Activated CD8-positive, alpha-beta memory T cell treated with anti-CD3 and anti-CD28 coated beads for 1 hour (primary cell): ENCODE results near the gene PIK3R3.

Experiments used
- DNase-seq, 2 donors: peaks; one replicate each; pipeline ENCODE4 v3.0.0-alpha.2; 2020; ENCODE audit warnings: low read depth in 1 of 2; ENCODE audit errors: extremely low read depth in 1 of 2

Gene PIK3R3

DNA sequence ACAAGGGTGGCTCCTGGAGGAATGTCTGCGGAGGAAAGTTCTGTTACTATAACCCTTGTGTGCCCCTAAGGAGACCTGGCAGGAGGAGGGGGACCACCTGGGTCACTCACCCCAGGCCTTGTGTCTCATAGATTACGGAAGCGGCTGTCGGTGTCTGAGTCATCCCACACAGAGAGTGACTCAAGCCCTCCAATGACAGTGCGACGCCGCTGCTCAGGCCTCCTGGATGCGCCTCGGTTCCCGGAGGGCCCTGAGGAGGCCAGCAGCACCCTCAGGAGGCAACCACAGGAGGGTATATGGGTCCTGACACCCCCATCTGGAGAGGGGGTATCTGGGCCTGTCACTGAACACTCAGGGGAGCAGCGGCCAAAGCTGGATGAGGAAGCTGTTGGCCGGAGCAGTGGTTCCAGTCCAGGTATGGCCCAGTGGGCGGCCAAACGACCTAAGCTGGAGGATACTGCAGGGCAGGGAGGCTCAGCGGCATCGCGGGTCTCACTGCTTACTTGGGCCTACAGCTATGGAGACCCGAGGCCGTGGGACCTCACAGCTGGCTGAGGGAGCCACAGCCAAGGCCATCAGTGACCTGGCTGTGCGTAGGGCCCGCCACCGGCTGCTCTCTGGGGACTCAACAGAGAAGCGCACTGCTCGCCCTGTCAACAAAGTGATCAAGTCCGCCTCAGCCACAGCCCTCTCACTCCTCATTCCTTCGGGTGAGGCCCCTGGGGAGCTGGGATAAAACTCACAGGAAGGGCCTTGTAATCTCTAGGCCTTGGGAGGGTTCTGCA lies 101.4 kb downstream of the PIK3R3 start:
- no peak for DNase-seq

DNA sequence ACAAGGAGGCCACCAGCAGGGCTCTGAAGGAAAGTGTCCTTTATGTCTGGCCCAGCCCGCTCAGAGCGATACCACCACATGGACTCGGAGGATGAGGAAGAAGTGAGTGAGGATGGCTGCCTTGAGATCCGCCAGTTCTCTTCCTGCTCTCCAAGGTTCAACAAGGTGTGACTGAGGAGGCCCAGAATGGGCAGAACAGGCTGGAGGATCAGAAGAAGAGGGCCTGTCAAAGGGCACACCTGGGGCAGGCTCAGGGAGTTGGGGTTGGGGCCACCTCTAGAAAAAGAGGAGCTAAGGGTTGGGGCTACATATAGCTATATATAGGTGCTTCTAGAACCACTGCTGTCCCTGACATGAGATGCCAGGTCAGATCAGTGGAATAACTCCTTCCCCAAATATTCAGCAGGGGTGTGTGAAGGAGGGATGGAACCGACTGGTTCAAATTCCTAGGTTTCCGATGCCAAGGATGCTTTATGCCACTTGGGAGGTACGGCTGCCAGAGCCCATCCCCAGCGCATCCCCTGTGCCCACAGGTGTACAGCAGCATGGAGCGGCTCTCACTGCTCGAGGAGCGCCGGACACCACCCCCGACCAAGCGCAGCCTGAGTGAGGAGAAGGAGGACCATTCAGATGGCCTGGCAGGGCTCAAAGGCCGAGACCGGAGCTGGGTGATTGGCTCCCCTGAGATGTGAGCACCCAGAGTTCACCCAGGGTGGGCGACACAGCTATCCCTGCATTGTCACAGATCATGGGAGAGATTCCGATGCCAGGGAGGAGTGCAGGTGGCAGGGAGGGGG lies 102.2 kb downstream of the PIK3R3 start:
- DNase-seq, result no peak

DNA sequence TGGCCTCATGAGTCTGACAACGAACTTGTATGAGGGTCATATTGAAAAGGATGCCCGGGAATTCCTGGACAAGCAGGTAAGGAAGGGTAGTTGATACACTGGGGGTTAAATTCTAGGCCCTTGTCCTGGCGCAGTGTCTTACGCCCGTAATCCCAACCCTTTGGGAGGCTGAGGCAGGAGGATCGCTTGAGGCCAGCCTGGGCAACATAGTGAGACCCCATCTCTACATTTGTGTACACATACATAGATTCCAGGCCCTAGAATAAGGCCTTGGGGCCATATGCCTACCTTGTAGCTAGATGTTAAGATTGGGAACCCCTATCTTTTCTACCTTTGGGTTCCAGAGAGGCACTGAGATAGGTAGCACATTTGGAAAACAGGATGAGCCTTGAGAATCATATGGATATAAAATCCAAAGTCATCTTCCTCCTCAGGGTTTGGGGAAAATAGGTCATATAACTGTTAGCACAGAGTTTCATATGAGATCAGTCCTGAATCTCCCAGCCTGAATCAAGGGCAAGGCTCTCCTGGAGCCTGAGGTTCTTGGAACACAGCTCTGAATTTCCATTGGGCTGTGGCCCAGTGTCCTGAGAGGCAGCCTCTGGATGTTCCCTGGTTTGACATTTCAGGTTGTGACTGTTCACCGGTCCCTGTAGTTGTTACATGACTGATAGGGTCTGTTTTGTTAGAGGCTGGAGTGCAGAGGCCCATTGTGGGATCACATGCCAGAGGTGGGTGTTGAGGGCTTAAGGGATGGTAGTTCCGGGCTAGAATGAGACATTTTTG lies 104.4 kb downstream of the PIK3R3 start:
- DNase-seq, result no peak

DNA sequence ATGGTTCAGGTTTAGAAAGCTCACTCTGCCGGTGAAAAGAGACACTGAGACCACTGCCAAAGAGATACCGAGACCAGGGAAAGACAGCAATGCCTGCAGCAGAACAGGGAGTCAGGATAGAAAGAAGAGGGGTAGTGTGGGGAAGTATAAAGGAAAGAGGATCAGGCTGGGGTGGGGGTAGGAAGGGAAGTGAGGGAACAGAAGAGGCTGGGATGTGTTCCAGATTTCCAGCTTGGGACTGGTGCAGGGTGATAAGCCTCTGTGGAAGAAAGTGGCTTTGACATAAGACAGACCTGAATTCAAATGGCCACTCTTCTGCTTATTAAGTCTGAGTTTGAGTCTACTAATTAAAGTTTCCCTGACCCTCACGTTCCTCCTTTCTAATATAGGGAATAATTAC lies 105.9 kb downstream of the PIK3R3 start:
- no peak for DNase-seq

DNA sequence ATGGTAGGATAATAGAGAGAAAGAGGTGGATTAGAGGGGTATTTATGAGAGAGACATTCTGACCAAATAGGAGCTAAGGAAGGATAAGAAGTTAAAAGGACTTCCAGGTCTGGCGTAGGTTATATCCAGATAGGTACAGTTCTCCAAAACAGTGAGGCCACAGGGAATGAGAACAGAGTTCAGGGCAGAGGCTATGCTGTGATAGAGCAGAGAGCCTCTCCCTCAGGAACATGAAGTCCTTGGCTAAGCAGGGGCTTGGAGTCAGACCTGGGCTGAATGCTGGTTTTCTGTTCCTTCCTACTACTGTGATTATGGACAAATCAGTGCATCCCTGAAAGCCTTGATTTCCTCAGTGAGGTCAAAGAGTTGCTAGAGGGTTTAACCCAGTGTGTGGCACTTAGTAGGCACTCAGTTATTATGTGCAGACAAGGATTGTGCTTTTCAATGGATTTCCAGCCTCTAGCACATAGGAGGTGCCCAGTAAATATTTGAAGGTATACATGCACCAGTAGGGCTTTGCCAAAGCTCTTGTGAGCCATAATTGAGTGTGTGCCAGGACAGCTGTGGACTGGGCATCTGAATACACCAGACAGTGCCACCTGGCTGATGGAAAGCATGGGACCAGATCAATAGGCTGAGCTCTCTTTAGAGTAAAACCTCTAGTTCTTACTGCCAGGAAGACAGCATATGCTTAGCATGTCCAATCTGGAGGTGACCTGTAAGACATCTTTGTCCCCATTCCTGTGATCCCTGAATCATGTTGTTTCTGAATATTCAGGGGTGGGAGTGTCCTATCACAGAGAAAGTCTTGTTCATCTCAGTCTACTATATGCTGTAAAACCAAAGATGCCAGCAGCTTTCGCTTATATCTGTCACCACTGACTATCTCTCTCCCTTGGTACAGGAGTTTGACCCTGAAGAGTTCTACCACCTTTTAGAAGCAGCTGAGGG lies 111.1 kb downstream of the PIK3R3 start:
- no peak for DNase-seq

DNA sequence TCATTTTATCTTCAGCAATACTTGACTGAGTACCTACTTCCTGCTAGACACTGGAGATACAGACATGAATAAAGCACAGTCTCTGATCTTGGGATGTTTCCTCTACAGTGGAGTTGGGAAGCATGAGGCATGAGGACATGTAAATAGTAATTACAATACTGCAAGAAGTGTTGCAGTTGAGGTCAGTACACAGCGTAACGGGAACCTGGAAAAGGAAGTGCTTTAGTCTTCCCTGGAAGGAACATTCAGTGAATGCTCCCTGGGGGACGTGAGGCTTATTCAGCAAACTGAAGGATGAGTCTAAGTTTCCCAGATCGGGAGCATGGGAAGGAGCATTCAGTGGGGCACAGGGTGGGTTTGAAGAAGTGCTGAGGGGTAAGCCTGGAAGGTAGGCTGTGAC lies 112.4 kb downstream of the PIK3R3 start:
- no peak for DNase-seq

DNA sequence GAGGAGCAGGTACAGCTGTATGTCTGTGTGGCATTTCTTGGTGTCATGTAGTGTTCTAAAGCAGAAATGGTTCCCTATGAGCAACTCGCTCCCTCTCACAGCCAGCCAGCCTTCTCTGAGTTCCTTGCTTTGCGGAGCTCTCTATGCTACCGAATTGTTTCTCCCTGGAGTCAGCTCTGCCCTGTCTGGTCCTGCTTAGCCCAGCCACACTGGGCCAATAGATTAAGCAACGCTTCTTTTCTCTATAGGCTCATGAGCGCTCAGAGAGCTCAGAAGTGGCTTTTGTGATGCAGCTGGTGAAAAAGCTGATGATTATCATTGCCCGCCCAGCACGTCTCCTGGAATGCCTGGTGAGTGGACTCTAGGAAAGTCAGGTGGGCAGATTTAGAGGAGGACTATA lies 113.1 kb downstream of the PIK3R3 start:
- DNase-seq, result no peak

DNA sequence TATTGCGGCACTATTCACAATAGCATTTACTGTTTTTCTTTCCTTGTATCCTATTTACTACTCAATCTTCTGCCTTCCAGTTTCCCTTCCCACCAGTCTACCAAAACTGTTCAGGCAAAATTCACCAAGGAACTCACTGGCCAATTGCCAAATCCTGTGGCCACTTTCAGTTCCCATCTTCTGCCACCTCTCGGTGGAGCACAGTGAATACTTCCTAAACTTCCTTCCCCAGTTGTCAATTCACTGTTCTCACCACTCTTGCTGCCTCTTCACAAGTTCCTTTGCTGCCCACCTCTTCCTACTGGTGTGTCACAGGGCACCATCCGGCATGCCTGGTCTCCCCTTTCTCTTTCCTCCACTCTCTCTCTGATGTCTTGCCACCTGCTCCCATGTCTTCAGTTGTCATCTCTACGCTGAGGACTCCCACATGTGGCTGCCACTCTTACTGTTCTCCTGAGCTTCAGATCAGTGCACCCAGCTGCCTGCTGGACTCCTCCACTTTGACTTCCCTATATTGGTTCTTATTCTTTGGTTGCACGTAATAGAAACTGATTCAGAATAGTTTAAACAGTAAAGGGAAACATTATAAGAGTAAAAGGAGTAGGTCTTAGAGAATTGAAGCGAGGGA lies 114.4 kb downstream of the PIK3R3 start:
- no peak for DNase-seq

DNA sequence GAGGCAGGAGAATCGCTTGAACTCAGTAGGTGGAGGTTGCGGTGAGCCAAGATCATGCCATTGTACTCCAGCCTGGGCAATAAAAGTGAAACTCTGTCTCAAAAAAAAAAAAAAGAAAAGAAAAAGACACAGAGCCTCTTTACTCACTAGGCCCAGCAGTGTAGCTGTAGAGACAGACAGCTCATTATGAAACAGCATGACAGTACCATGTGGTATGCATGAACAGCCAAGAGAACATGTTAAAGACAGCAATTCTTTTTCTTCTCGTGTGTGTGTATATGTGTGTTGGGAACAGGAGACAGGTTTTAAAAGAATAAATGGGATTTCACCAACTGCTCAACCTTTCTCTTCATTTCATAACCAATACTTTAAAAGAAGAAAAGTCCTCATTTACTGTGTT lies 118.8 kb downstream of the PIK3R3 start:
- no peak for DNase-seq

DNA sequence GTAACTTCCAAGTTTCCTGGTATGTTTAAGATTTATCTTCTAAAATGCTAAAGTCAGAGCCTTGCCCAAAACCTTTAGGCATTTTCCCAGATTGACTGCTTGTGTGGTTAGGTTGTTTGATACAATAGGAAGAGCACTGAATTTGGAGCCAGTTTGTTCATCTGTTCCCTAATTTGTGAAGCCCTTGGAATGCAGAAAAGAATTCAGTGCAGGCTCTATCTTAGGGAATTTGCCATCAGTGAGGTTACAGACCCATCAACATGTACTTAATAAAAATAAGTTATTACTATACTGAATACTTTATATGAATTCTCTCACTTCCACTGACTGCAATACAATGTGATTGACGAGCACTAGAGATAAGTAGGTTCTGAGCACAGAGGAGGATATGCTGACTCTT lies 120.2 kb downstream of the PIK3R3 start:
- DNase-seq, result no peak

DNA sequence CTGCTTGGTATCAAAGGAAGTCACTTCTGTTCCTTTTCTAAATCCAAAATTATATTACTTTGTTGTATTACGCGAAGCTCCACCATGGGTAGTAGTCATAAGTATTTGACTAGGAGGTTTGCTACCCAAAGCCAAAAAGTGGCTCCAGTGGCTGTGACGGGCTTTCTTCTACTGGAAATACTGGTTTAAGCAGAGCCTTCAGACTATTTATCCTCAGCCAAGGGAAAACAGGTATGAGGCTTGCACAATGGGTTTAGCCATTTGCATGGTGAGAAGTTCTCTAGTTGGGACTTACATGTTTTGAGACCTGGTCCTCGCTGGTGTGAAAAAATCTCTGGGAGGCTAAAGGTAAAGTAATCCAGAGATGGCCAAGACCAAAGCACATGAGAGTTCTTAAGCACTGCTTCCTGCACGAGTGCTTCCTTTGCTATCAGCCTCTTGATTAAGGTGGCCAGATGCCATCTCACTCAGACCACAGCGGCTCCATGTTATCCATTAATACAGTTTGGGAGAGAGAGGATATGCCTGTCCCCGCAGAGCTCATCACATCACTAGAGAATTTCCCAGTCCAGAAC lies 121.2 kb downstream of the PIK3R3 start:
- no peak for DNase-seq

DNA sequence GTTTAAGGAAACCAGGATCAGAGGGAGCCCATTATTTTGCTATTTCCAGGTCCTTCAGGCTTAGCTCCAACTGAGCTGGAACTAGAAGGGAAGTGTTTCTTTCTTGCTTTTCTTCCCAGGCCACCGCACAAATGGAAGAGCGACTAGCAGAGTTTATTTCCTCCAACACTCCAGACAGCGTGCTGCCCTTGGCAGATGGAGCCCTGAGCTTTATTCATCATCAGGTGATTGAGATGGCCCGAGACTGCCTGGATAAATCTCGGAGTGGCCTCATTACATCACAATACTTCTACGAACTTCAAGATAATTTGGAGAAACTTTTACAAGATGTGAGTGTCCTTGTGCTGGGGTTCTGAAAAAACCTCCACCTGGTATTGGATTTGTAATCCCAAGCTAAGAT lies 121.8 kb downstream of the PIK3R3 start:
- DNase-seq, result no peak

DNA sequence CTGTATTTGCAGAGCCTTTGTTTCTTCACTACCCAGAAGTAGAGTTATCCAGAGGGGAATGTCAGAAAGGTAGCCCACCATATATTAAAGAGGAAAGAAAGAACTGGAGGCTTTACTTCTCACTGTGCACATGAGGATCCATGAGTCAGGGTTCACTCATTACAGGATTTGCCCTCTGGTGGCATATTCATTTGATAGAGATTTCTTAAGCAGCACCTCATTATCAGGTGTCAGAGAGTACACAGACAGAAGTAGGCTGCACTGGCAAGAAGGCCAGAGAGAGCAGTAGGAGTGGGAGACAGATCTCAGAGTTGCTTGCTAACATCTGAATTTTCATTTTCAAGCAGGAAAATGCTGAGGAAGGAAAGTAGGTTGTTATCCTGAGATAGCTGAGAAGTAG lies 123.8 kb downstream of the PIK3R3 start:
- DNase-seq, result no peak

DNA sequence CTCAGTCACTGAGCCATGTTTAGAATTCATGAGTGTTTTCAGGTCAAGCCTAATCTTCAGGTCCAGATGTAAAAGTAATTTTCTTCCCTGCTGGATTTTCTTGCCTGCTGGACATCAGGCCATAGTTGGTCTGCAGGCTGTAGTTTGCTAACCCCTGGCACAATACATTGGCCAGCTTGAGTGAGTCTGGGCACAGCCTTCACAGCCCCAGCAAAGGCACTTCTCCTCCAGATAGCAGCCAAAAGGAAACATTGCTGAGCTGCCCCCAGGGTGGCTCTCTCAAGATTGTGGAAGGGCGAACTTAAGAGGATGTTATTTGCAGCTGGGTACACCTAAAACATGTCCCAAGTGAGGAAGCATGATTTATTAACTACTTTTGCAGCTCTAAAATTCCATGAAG lies 126.8 kb downstream of the PIK3R3 start:
- DNase-seq, result no peak

DNA sequence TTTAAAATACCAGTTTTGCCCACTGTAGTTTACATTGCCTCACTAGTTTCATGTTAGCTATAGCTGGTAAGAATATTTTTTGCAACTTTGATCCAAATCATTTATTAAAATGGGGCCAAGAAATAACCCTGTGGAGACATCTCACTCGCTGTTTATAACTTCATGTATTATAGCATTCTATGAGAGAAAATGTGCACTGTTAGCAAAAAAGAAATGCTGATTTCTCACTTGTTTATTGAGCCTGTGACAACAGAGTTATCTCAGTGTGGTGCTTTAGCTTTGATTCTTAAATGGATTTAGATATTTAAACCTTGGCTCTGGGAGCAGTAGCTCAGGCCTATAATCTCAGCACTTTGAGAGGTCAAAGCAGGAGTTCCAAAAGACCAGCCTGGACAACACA lies 127.9 kb downstream of the PIK3R3 start:
- no peak for DNase-seq

DNA sequence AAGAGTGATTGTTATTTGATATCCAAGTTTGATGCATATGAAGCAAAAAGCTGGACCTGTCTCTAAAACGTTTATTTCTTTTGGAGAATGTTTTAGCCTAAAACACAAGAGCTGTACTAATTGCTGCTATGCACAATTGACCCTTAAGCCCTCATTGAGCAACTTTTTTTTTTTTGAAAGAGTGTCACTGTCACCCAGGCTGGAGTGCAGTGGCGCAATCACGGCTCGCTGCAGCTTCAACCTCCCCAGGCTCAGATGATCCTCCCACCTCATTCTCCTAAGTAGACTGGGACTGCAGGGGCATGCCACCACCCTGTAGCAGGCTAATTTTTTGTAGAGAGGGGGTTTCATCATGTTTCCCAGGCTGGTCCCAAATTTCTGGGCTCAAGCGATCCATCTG lies 129.1 kb downstream of the PIK3R3 start:
- DNase-seq, result no peak

DNA sequence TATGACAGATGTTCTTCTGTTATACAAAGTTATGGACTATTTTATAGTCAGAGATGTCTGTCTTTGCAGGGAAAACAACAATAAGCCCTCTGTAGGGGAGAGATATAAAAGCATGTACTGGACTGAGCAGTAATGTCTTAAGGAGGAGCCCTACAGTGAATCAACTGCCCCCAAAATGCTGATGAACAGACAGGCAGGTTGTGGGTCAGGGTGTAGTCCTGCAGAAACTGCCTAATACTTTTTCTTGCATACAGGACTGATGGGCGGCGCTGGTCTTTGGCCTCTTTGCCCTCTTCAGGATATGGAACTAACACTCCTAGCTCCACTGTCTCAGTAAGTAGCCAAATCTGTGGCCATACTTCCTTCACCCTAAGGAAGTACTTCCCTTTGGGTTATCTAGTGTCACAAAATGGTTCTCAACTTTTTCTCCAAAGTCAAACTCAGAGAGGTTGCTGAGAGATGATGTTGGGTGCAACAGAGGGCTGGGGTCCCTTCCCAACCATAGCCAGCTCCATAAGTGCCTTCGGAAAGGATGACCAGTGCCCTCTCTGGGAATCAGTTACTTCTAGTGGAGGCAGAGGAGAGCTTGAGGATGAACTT lies 129.8 kb downstream of the PIK3R3 start:
- DNase-seq, result no peak

DNA sequence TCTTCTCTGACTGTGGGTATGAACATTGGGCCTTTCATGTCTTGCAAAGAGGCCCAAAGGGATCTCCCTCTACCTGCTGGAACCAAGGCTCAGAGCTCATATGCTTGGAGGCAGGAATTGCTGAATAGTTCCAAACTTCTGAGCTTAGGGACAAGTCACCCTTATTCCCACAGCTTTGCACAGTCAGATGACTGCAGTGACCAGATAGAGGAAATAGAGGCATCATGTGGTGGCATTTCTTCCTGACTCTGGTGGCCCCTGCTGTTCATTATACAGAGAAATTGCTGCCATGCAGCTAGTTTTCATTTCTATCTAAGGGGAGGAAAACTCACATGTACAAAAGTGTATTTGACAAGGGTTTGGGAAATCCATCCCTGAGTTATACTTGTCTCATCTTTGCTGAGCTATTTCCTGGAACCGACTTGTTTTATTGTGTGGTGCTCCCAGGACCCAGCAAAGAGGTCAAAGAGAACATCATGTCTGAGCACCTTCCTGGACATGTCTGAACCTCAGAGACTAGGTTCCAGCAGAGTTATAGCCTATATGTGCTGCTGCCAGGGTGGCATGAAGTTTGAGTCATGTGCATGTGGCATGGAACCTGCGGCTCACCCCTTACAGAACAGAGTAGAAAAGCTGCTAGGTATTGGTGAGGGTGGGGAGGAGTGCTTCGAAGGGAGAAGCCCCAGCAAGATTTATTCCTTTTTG lies 131.2 kb downstream of the PIK3R3 start:
- DNase-seq, result no peak

DNA sequence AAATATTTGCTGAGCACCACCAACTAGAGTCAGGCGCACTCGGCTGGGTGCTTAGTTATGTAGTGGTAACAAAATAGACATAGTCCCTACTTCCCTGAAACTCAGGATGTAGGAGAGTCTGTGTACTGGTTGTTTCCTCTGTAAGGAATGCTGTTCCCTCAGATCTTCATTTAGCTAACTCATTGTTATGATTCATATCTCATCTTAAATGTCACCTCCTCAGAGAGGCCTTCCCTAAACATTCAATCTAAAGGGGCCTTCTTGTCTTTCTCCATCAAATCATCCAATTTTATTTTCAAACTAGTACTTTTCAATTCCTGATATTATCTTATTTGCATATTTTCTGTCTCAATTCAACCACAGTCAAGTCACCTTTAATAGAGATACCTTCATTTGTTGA lies 132.9 kb downstream of the PIK3R3 start:
- no peak for DNase-seq
